Left lung (tissue), 10 donors: ENCODE results near the gene TMA16. TPM values are rescaled to one million over a fixed set of nuclear protein-coding genes. Genes with fewer than 3 reads are reported as not detected.

Experiments
- ATAC-seq: fragments of 200-7000 bp; cut with Tn5 transposase; one replicate; pipeline ENCODE4 v1.9.1; 2020; ENCODE audit warnings: moderate library complexity
- DNase-seq, 4 donors: peaks; one replicate each; pipeline ENCODE4 v3.0.0-alpha.2; 2013 to 2020
- H3K27ac ChIP-seq, 2 donors: fragments of 200-600 bp; sonication (generic) in 1 of 2; one replicate each; pipeline versions ENCODE4 v1.5.0 to v1.8.0; 2020 to 2021
- H3K27me3 ChIP-seq, 2 donors: fragments of 200-600 bp; sonication (generic) in 1 of 2; one replicate each; pipeline versions ENCODE4 v1.5.0 to v1.8.0; 2020 to 2021
- H3K36me3 ChIP-seq, 2 donors: fragments of 200-600 bp; sonication (generic) in 1 of 2; one replicate each; pipeline versions ENCODE4 v1.5.0 to v1.8.0; 2020 to 2021
- H3K4me1 ChIP-seq, 2 donors: fragments of 200-600 bp; one replicate each; pipeline ENCODE4 v1.8.0; 2021
- H3K4me3 ChIP-seq, 2 donors: fragments of 200-600 bp; sonication (generic) in 1 of 2; one replicate each; pipeline versions ENCODE4 v1.5.0 to v1.8.0; 2020 to 2021; ENCODE audit warnings: mild to moderate bottlenecking in 1 of 2
- H3K9me3 ChIP-seq, 2 donors: fragments of 200-600 bp; sonication (generic) in 1 of 2; one replicate each; pipeline versions ENCODE4 v1.5.0 to v1.8.0; 2020 to 2021
- intact Hi-C, 2 donors: fragments of 100-400 bp; cut with DNase I; formaldehyde crosslinking; loops; one replicate each; pipeline versions ENCODE4 v1.11.2 to v1.14.2; 2022
- polyA plus RNA-seq, 6 donors: library from polyadenylated mRNA; unstranded; fragments of 120-200 nt; gene quantifications; one replicate each; pipeline ENCODE4 v1.2.1, GENCODE V29; 2013; ENCODE audit not compliant: insufficient read length in 6 of 6
- total RNA-seq, 2 donors: library from RNA; stranded (reverse); fragmentation: NEBNext Ultra II Directional; extraction: Animal tissue kit (Norgen Biotek cat#: 25700); gene quantifications; one replicate each; pipeline ENCODE4 v1.2.1, GENCODE V29; 2021
- TF ChIP-seq, protein P1 (sequence below), 2 donors: fragments of 200-600 bp; sonication (generic) in 1 of 2; IDR thresholded peaks; one replicate each; pipeline versions ENCODE4 v1.5.0 to v1.8.0; 2021; ENCODE audit warnings: antibody characterized with exemption in 2 of 2
- donor health status: DM: no; HTN: yes; CAD: no.
- donor health status: DM: no; HTN: no; CAD: no.

TMA16 gene
- total and polyA plus RNA-seq, 8 donors = 18.9 to 37.2 (median 33.9) TPM

DNA sequence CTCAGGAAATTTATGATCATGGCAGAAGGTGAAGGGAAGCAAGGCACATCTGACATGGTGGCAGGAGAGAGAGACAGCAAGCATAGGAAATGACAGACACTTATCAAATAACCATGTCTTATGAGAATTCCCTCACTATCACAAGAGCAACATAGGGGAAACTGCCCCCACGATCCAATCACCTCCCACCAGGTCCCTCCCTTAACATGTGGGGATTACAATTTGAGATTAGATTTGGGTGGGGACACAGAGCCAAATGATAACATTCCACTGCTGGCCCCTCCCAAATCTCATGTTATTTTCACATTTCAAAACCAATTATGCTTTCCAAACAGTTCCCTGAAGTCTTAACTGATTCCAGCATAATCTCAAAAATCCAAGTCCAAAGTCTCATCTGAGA, 8.2 kb upstream of the TMA16 start:
- Histone ChIP-seq H3K27ac (no peak overlapping the region), H3K9me3 (no peaks in the 10 kb centered on the region), H3K27me3 (no peaks in the 10 kb centered on the region), H3K4me3 (no peak overlapping the region), H3K4me1 (peaks cover 0 to 8% of the 10 kb centered on the region in 2 donors), H3K36me3 (no peaks in the 10 kb centered on the region)
- ATAC-seq = no peak
- intact Hi-C loops = loop anchor here in 1 of 2 donors (5.0 kb wide), 1 partner anchor 61 kb away; no protein-coding TSS in a partner anchor
- TF ChIP-seq, protein P1, sequence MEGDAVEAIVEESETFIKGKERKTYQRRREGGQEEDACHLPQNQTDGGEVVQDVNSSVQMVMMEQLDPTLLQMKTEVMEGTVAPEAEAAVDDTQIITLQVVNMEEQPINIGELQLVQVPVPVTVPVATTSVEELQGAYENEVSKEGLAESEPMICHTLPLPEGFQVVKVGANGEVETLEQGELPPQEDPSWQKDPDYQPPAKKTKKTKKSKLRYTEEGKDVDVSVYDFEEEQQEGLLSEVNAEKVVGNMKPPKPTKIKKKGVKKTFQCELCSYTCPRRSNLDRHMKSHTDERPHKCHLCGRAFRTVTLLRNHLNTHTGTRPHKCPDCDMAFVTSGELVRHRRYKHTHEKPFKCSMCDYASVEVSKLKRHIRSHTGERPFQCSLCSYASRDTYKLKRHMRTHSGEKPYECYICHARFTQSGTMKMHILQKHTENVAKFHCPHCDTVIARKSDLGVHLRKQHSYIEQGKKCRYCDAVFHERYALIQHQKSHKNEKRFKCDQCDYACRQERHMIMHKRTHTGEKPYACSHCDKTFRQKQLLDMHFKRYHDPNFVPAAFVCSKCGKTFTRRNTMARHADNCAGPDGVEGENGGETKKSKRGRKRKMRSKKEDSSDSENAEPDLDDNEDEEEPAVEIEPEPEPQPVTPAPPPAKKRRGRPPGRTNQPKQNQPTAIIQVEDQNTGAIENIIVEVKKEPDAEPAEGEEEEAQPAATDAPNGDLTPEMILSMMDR (IDR thresholded peaks at IDR 0.05) = no peak
- no peak for DNase-seq

DNA sequence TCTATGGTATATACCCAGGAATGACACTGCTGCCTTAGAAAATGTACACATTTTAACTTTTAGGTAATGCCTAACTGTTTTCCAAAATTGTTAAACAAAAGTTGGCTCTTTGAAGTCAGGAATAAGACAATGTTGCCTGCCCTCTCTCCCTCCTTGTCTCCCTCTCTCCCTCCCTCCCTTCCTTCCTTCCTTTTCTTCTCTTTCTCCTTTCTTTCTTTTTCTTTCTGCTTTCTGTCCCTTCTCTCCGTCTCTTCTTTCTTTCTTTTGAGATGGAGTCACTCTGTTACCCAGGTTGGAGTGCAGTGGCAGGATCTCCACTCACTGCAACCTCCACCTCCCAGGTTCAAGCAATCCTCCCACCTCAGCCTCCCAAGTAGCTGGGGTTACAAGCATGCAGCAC, 4.6 kb upstream of the TMA16 start:
- no peak for ATAC-seq

DNA sequence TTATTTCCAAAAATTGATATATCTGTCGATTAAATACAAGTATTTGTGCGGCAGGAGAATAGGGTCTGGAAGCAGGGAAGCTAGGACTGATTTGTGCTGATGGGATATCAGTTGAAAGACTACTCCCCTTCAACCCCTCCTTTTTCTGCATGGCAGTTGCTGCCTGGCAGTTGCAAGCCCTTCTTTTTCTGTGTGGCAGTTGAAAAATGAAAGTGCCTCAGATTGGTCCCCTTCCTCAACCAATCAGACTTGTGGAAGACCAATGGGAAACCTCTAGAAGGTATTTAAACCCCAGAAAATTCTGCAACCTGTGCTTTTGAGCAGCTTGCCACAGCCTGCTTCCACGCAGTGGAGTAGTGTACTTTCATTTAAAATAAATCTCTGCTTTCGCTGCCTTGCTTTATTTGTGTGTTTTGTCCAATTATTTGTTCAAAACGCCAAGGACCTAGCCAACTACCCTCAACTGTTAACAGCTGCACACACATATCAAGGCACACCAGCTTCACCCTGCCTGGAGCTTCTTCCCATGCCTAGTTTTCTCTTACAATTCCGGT, 1.5 kb upstream of the TMA16 start:
- H3K4me3 ChIP-seq = no peak overlapping the region
- no peak for ATAC-seq
- no peaks in the 10 kb centered on the region for H3K9me3 ChIP-seq
- H3K27ac ChIP-seq = no peak overlapping the region
- no peak for DNase-seq
- H3K36me3 ChIP-seq = no peaks in the 10 kb centered on the region
- H3K27me3 ChIP-seq = no peaks in the 10 kb centered on the region
- H3K4me1 ChIP-seq = peaks cover 0 to 34% of the 10 kb centered on the region in 2 donors
- intact Hi-C loops = no loop called here
- TF ChIP-seq, protein P1 (IDR thresholded peaks at IDR 0.05) = no peak

More for the DNA sequence above, 4.6 kb upstream of the TMA16 start:
- Histone ChIP-seq H3K36me3 (no peaks in the 10 kb centered on the region), H3K27ac (no peak overlapping the region), H3K27me3 (no peaks in the 10 kb centered on the region), H3K9me3 (no peaks in the 10 kb centered on the region), H3K4me3 (no peak overlapping the region), H3K4me1 (peaks cover 0 to 6% of the 10 kb centered on the region in 2 donors)
- intact Hi-C loops = loop anchor here in 1 of 2 donors (5.0 kb wide), 1 partner anchor 57 kb away; no protein-coding TSS in a partner anchor
- TF ChIP-seq, protein P1 (IDR thresholded peaks at IDR 0.05) = no peak
- no peak for DNase-seq

DNA sequence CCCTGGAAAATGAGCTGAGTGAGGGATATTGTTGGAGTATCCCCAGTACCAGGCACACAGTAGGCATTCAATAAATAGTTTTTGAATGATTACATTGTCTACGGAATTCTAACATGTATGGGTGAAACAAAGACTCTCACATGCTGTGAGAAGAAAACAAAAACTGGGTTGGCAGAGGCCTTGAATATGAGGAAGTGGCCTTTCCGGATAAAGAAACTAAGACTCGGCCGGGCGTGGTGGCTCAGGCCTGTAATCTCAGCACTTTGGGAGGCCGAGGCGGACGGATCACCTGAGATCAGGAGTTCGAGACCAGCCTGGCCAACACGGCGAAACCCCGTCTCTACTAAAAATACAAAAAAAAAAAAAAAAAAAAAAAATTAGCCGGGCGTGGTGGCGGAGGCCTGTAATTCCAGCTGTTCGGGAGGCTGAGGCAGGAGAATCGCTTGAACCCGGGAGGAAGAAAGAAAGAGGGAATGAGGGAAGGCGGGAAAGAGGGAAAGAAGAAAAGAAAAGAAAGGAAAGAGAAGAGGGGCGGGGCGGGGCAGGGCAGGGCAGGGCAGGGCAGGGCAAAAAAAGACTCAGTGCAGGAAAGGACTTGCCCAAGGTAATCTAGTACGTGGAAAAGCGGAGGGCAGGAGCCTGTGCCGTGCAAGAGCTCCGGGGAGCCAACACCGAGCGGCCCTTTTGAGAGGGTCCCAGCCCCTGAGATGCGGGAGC, 689 bp upstream of the TMA16 start:
- Histone ChIP-seq H3K4me1 (peaks cover 0 to 34% of the 10 kb centered on the region in 2 donors), H3K36me3 (no peaks in the 10 kb centered on the region), H3K27me3 (no peaks in the 10 kb centered on the region), H3K9me3 (no peaks in the 10 kb centered on the region), H3K27ac (peak overlapping the region; percentile 85 to 89), H3K4me3 (peak overlapping the region; percentile 64 to 88)
- intact Hi-C loops = no loop called here
- peak in 1 of 4 donors; percentile 77 for DNase-seq
- ATAC-seq = peak; percentile 31
- TF ChIP-seq, protein P1 (IDR thresholded peaks at IDR 0.05) = no peak

DNA sequence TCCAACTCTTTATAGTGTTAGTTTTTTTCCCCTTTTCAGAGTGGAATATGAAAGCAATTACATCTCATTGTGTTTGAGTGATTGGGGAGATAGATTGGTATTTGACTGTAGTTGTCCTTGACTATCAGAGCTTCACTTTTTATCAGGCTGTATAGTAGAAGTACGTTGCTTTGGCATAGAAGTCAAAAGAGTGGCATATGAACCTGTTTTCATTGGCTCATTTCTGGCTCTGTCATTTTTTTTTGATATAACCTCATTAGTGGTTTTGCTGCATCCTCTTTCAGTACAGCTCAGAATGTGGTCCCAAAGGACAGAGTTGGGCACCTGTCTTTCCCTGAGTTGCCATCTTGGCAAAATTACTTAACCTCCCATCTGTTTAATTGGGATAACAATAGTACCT, 1.4 kb downstream of the TMA16 start:
- no peak for DNase-seq
- Histone ChIP-seq H3K36me3 (no peaks in the 10 kb centered on the region), H3K4me1 (peaks cover 0 to 34% of the 10 kb centered on the region in 2 donors), H3K27me3 (no peaks in the 10 kb centered on the region), H3K27ac (no peak overlapping the region), H3K4me3 (peak overlapping the region in 1 of 2 donors; percentile 64), H3K9me3 (no peaks in the 10 kb centered on the region)
- TF ChIP-seq, protein P1 (IDR thresholded peaks at IDR 0.05) = no peak
- no peak for ATAC-seq
- intact Hi-C loops = no loop called here
